Measurements from ENCODE around the gene TNFAIP3.
"Not testable (repeated sequence)": the region's sequence is repeated elsewhere in the genome, so short reads cannot be mapped to it uniquely, and the experiment has no call there.

Gene TNFAIP3

DNA sequence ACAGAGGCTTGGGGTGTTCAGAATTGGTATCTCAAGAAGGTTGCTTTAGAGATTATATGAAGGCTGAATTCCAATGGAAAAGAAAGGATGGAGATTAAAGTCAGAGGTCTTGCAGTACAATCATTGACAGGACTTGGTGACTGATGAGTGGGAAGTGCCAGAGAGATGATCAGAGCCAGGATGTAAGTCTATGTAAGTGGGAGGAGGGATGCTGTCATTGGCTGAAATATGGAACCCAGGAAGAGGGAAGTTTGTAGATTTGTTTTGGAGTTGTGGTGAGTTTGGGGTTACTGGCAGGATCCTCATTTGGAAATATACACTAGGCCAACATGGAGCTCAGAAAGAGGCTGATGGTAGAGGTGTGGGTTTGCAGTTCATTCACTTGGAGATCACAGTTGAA, 23.8 kb upstream of the TNFAIP3 start:
- DNase-seq (ENCODE audit: low read depth, low spot score) = no peak
- no peak overlapping the region for H3K27ac ChIP-seq

DNA sequence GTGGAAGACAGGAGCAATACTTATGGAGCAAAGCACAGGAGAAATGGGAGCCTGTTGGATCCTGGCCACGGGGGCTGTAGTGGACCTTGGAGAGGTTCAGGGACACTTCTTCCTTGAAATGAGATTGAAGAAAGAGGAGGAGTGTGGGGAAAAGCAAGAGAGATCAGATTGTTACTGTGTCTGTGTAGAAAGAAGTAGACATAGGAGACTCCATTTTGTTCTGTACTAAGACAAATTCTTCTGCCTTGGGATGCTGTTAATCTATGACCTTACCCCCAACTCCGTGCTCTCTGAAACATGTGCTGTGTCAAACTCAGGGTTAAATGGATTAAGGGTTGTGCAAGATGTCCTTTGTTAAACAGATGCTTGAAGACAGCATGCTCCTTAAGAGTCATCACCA, 22.7 kb upstream of the TNFAIP3 start:
- not testable (repeated sequence) for H3K27ac ChIP-seq; DNase-seq (ENCODE audit: low read depth, low spot score)

DNA sequence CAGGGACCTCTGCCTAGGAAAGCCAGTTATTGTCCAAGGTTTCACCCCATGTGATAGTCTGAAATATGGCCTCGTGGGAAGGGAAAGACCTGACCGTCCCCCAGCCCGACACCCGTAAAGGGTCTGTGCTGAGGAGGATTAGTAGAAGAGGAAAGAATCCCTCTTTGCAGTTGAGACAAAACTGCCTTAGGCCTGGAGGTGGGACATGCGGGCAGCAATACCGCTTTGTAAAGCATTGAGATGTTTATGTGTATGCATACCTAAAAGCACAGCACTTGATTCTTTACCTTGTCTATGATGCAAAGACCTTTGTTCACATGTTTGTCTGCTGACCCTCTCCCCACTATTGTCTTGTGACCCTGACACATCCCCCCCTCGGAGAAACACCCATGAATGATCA, 22.3 kb upstream of the TNFAIP3 start:
- not testable (repeated sequence) for DNase-seq (ENCODE audit: low read depth, low spot score); H3K27ac ChIP-seq

DNA sequence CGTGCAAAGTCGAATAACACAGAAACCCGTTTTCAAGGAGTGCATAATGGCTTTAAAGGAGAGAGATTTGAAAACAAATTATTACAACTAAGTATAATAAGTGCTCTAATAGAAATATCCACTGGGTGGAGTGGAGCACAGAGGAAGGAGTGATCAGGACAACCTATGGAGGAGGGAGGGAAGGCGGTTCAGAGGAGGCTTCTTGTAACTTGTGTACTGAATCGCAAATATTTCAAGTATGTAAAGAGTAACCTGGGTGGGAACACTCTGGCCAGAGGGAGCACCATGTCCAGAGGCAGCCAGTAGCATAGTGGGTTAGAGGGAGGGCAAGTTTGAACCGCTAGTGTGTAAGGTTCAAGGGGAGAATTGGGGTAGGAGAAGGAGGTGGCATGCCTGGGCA, 21.6 kb upstream of the TNFAIP3 start:
- H3K27ac ChIP-seq = no peak overlapping the region

DNA sequence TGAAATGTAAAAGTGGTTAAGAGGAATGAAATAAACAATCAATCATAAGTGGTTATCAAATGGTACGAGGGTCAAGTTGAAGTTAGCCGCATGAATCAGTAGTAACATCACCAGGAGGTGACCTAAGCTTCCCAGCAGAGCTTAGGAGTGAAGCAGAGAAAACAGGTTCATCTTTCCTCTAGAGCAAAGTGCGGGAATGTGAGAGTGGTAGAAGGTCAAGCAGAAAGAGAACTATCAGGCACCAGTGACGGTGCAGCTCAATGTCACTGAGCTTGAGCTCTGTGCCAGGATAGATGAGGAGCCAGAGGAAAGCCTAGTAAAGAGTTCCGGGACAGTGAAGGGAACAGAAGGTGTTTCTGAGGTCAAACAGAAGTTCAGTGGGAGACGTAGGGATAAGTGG, 20.8 kb upstream of the TNFAIP3 start:
- no peak overlapping the region for H3K27ac ChIP-seq

More for the DNA sequence above, 21.6 kb upstream of the TNFAIP3 start:
- DNase-seq (ENCODE audit: low read depth, low spot score) = no peak

DNA sequence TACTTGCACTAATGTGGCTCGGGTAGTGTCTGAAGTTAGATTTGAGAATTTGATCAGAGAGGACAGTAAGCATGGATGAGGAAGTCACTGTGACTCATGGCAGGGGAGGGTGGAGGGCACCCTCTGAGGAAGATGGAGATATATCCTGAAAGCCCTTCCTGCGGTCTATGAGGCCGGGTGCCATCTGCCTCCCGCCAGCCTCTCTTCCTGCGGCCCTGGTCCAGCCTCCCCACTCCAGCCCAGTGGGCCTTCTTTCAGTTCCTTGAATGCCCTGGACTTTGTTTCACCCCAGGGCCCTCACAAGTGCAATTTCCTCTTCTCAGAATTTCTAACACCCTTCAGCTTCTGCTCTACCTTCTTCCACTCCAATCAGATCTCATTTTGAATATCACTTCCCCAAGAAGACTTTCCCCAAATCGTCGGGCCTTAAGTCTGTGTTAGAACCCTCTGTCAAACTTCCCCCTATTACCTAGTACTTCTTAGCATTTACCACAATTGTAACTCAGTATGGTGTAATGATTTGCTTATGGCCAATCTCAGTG, 20.2 kb upstream of the TNFAIP3 start:
- DNase-seq (ENCODE audit: low read depth, low spot score) = no peak
- H3K27ac ChIP-seq = no peak overlapping the region

More for the DNA sequence above, 20.8 kb upstream of the TNFAIP3 start:
- no peak for DNase-seq (ENCODE audit: low read depth, low spot score)

DNA sequence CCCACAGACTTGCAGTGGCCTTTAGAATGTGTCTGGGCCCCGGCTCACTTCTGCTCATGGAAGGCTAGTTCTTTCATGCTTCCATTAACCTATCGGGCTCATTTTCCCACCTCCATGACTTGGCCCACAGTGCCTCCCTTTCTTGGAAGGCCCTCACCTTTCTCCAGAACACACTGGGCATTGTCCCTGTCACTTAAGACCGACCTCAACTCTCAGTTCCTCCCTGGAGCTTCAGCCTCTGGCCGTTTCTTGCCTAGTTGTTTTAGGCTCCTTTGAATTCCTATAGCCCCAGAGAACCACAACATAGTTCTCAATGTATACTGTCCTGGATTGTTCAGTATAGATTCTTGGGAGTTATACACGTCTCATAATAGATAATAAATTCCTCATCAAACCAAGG, 19.3 kb upstream of the TNFAIP3 start:
- no peak for DNase-seq (ENCODE audit: low read depth, low spot score)
- H3K27ac ChIP-seq = no peak overlapping the region

DNA sequence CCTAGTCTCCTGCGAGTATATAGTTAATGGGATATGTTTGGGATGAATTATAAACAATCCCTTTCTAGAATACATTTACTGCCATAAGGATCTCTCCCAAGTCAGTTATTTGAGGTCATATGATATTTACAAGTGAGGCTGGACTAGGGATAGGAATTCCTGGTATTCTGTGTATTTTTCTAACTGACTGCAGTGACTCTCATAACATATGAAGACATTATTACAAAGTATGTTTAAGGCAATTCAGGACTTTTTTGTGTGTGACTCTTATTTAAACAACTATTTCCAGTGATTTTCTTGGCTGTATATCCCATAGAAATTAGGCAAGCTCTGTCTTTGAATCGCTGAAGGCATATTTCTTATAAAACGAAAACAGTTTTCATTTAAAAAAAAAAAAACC, 18.4 kb upstream of the TNFAIP3 start:
- no peak overlapping the region for H3K27ac ChIP-seq
- DNase-seq (ENCODE audit: low read depth, low spot score) = no peak

DNA sequence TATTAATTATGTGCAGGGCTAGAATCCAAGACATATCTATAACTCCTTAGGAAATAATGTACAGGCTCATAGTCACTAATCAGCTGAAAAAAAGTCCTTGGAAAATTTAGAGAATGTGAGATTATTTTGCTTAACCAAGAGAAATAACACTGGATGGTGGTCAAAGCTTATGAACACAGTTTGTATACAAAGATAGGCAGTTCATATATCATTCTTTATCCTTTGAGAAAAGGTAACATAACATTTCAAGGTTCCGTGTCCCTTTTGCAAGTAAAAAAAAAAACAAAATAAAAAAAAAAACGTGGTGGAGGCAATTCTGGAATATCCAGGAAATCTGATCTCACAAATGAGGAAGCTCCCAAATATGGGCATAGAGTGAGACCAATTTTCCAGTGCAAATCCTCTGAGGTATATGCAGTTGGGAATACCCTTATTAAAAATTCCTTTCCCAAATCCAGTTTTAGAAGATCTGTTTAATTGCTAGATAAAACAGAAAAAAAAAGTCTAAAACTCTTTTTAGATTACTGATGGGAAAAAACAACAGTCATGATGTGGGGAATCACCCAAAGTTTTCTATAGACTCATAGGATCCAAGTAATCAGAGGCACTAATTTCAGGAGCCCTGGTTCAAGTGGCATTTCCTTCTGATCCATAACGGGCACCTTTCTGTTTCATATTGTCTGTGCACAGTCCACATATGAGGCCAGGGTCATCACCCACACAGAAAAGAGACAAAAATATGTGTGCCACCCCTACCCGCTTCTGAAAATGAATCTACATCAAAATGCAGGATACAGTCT, 17.7 kb upstream of the TNFAIP3 start:
- DNase-seq (ENCODE audit: low read depth, low spot score) = no peak
- H3K27ac ChIP-seq = no peak overlapping the region

DNA sequence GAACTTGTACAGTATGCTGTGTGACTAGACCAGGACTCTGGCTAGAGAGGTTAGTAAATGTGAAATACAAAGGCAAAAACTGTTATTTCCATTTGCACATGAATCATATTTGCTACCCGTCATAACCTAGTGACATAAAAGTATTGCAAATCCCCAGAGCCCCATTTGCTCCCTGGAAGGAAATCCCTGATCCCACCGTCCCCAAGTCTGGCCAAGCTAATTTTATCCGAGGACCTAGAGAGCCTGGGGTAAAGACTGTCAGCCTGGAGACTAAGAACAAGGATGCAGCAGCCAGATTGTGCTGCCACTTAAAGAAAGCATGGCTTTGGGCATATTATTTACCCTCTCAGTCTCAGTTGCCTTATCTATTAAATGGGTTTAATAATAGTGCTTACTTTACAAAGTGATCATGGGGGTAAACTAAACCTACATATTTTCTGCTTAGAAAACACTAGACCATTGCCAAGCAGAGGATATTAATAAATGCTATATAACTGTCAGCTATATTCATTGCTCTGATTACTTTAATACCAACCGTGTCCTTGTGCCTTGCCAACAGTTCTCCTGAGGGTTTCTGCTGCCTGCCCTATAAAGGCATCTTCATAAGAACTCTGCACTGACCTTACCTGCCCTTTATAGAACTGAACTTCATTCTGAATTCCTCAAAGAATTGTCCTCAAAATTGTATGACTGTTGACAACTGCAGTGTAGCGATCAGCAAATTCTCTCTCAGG, 16.9 kb upstream of the TNFAIP3 start:
- H3K27ac ChIP-seq = no peak overlapping the region
- no peak for DNase-seq (ENCODE audit: low read depth, low spot score)

DNA sequence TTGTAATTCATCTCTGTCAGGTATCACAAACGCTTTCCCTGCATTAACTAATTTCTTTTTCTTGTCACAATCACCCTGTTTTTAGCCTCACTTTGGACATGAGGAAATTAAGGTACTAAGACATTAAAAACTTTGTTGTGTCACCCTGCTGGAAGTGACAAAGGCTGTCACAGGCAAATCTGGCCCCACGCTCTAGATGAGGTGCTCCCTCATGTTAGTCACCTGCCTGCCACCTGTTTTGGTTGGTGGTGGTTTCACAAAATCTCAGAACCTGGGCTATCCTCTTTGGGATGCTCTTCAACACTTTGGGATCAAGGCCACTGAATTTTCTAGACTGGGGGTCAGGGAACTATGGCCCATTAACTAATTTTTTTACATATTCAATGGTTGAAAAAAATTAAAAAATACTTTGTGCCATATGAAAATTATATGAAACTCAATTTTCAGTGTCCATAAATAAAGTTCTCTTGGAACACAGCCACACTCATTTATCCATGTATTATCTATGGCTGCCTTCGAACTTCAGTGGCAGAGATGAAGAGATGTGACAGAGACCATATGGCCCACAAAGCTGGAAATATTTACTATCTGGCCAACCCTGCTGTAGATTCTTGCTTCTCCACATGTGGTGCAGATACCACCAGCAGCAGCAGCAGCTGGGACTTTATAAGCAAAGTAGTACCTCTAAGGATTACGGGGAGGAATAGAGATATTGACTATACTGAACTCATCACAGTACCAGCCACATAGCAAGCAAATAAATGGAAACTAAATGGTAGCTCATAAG, 16.1 kb upstream of the TNFAIP3 start:
- H3K27ac ChIP-seq = peak overlapping the region; percentile 94
- no peak for DNase-seq (ENCODE audit: low read depth, low spot score)

DNA sequence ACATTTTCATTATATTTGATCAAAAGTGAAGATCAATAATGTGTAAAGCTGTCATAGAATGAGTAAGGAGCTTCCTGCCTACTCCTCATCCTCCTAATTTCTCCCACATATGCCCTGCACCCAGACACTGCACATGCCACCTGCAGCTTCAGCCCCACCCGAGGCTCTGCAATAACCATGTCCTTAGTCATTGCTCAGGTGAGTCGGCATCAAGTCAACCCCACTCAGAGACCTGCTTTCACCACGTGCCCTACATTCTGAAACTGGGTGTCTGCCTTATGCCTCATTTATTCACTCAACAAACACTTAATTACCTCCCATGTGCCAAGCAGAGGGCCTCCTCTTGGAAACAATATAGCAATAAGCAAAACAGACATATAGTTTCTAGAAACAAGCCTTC, 15.4 kb upstream of the TNFAIP3 start:
- H3K27ac ChIP-seq = peak overlapping the region; percentile 94
- peak; percentile 78 for DNase-seq (ENCODE audit: low read depth, low spot score)

DNA sequence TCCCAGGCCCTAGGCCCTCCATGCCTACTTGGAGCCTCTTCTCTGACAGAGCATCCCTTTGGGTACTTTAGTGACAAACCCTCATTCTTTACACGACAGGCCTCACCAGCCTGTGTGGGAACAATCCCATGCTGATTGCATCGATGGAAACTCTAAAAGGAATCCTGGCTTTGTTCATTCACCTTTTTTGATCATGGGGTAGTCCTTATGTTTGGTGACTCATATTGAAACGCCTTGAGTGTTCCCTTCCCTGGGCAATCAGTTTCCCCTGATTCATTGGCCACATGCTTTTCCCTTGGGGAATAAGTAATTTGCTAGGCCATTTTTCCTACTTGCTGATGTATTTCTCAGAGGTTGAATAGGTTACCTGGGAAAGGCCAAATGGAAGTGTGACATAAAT, 14.7 kb upstream of the TNFAIP3 start:
- no peak for DNase-seq (ENCODE audit: low read depth, low spot score)
- peak overlapping the region; percentile 94 for H3K27ac ChIP-seq

DNA sequence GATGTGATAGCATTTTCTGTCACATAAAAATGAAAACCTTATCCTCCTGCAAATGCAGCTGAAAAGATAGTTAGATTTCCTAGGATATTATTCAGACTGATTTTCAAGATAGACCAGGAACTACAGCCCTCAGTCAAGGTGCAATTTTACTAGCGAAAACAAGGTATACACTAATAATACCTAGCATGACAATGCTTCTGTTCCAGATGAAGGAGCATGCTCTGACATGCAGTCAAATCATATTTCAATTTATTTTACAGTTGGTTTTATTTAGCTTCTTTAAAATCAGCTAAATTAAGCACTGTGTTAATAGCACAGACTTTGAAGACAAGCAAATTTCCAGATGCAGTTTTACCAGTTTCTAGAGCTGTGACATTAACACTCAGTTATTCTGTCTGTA, 14.2 kb upstream of the TNFAIP3 start:
- DNase-seq (ENCODE audit: low read depth, low spot score) = no peak
- peak overlapping the region; percentile 94 for H3K27ac ChIP-seq

DNA sequence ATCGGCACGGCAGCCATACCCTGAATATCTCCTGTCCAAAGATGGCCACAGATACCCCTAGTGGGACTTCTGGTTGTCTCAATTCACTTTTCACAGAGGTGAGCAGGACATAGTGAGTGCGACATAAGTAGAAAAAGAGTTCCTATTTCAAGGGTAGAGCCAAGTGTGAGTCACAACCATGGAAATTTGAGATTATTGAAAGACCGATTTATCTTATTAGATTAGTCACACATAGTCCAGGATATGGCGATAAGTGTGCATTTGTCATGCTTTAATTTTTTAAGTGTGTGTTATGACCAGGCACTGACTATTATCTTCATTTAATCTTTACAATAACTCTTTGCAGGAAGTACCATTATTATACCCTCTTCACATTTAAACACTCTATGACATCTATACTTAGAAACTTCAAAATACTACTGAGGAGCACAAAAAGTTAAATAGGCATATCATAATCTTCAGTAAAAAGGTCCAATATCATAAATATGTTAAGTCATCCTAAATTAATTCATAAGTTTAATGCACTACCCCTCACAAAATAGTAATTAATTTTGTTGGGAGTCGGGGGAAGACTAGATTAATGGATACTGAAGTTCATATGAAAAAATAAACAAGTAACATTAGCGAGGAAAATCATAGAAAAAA, 13.4 kb upstream of the TNFAIP3 start:
- DNase-seq (ENCODE audit: low read depth, low spot score) = peak; percentile 58

DNA sequence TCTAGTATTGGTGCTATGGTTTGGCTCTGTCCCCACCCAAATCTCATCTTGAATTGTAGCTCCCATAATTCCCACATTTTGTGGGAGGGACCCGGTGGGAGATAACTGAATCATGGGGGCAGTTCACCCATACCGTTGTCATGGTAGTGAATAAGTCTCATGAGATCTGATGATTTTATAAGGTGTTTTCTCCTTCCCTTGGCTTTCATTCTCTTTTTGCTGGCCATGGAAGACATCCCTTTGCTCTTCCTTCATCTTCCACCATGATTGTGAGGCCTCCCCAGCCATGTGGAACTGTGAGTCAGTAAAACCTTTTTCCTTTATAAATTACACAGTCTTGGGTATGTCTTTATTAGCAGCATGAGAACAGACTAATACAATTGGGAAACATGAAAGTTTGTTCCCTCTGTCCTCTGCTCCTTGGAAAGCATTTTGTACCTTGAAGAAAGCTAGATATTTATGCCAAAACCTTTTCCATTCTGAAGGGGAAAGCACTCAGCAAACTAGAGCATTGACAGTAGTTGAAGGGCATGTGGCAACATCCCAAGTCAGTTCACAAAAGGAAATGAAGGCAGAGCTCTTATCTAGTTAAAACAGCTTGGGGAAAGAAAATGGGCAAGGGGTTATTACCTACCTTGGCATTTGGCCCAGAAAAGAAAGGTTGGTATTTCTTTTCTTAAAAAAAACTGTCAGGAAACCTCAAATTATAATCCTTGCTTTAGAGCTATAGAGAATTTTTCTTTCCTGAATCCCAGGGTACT, 10.7 kb upstream of the TNFAIP3 start:
- no peak for DNase-seq (ENCODE audit: low read depth, low spot score)
- H3K27ac ChIP-seq = no peak overlapping the region

More for the DNA sequence above, 13.4 kb upstream of the TNFAIP3 start:
- peak overlapping the region; percentile 94 for H3K27ac ChIP-seq

DNA sequence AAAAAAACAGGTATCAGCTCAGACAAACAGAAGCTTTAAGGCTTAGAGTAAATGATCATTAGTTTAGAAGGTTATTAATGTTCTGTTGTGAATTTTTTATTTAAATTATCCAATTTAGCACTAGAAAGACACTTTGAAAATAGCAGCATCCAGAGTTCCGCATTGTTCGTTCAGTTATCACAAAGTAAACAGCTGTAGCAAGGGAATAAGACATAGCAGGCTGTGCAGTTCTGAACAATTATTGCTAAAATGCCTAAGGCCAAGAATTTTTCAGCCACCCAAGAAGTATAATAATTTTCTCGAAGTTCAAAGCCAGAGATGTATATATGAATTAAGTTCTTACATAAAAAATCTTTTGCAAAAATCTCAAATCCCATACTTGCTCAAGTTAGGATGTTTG, 8.0 kb upstream of the TNFAIP3 start:
- DNase-seq (ENCODE audit: low read depth, low spot score) = no peak
- no peak overlapping the region for H3K27ac ChIP-seq

DNA sequence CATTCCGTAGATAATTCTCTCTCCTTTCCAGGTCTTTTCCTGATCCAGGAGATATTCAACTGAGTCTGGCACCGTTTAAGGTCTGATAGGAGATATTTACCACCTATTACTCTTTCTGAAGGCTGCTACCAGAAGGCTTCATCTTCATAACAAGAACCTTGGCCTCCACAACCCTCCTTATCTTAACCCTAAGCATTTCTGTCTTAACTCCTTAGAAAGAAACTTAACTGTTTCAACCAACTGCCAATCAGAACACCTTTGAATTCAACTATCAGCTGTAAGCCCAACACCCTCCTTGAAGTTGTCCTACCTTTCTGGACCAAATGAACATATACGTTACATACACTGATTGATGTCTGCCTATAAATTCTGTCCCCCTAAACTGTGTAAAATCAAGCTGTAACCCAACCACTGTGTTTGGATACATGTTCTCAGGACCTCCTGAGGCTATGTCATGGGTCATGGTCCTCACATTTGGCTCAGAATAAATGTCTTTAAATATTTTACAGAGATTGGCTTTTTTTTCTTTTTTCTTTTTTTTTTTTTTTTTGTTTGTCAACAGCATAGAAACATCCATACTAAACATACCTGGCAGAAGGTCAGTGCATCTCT, 6.6 kb upstream of the TNFAIP3 start:
- peak overlapping the region; percentile 49 for H3K27ac ChIP-seq

More for the DNA sequence above, 6.6 kb upstream of the TNFAIP3 start:
- no peak for DNase-seq (ENCODE audit: low read depth, low spot score)

All from epithelial cell of prostate (primary cell).